IPS-NIHi11 (cell line): ENCODE results near the gene SCCPDH.
"Not testable (repeated sequence)": the region's sequence is repeated elsewhere in the genome, so short reads cannot be mapped to it uniquely, and the experiment has no call there.

Source experiments
- DNase-seq: peaks from one replicate; pipeline ENCODE4 v3.0.0; 2012; ENCODE audit warnings: mixed read lengths, low spot score

SCCPDH gene

GRCh38 chr1:246705368-246705767 lies 18.8 kb upstream of the SCCPDH start:
- DNase-seq = no peak

- no peak for DNase-seq
Observed at GRCh38 chr1:246708166-246708565, 16.0 kb upstream of the SCCPDH start.

- DNase-seq = no peak
Observed at GRCh38 chr1:246709196-246709595, 15.0 kb upstream of the SCCPDH start.

GRCh38 chr1:246709835-246710234 lies 14.4 kb upstream of the SCCPDH start:
- no peak for DNase-seq

GRCh38 chr1:246711548-246712003 lies 12.6 kb upstream of the SCCPDH start:
- no peak for DNase-seq

GRCh38 chr1:246712428-246712827 lies 11.8 kb upstream of the SCCPDH start:
- DNase-seq = not testable (repeated sequence)

GRCh38 chr1:246719361-246719760 lies 4.8 kb upstream of the SCCPDH start:
- DNase-seq = not testable (repeated sequence)

GRCh38 chr1:246720814-246721213 lies 3.4 kb upstream of the SCCPDH start:
- not testable (repeated sequence) for DNase-seq

- no peak for DNase-seq
Observed at GRCh38 chr1:246722720-246723119, 1.5 kb upstream of the SCCPDH start.

- peak; percentile 43 for DNase-seq
Observed at GRCh38 chr1:246724731-246725095, 504 bp downstream of the SCCPDH start.

GRCh38 chr1:246725191-246725590 lies 982 bp downstream of the SCCPDH start:
- no peak for DNase-seq

- no peak for DNase-seq
Observed at GRCh38 chr1:246726255-246726679, 2.1 kb downstream of the SCCPDH start.

GRCh38 chr1:246726881-246727280 lies 2.7 kb downstream of the SCCPDH start:
- no peak for DNase-seq

- DNase-seq = no peak
Observed at GRCh38 chr1:246727594-246727993, 3.4 kb downstream of the SCCPDH start.

GRCh38 chr1:246728311-246728710 lies 4.1 kb downstream of the SCCPDH start:
- no peak for DNase-seq

GRCh38 chr1:246729040-246729439 lies 4.8 kb downstream of the SCCPDH start:
- not testable (repeated sequence) for DNase-seq

- DNase-seq = no peak
Observed at GRCh38 chr1:246730839-246731238, 6.6 kb downstream of the SCCPDH start.

- not testable (repeated sequence) for DNase-seq
Observed at GRCh38 chr1:246731873-246732272, 7.7 kb downstream of the SCCPDH start.

- no peak for DNase-seq
Observed at GRCh38 chr1:246733704-246734103, 9.5 kb downstream of the SCCPDH start.

GRCh38 chr1:246734866-246735265 lies 10.7 kb downstream of the SCCPDH start:
- no peak for DNase-seq

- DNase-seq = no peak
Observed at GRCh38 chr1:246735735-246736134, 11.5 kb downstream of the SCCPDH start.

GRCh38 chr1:246742396-246742795 lies 18.2 kb downstream of the SCCPDH start:
- DNase-seq = no peak

GRCh38 chr1:246746155-246746554 lies 21.9 kb downstream of the SCCPDH start:
- DNase-seq = not testable (repeated sequence)

- DNase-seq = no peak
Observed at GRCh38 chr1:246748006-246748405, 23.8 kb downstream of the SCCPDH start.

- DNase-seq = no peak
Observed at GRCh38 chr1:246748867-246749266, 24.7 kb downstream of the SCCPDH start.
